GM21786 (cell line): ENCODE data around the gene SF3B3.
A peak's percentile ranks its signal among the peaks of the same experiment; 100 is the strongest.

ENCODE experiments used
- ATAC-seq: cut with Tn5 transposase; IDR thresholded peaks from one replicate; pipeline ENCODE4 v1.9.1; 2021; ENCODE audit not compliant: unreplicated experiment

Gene SF3B3

DNA sequence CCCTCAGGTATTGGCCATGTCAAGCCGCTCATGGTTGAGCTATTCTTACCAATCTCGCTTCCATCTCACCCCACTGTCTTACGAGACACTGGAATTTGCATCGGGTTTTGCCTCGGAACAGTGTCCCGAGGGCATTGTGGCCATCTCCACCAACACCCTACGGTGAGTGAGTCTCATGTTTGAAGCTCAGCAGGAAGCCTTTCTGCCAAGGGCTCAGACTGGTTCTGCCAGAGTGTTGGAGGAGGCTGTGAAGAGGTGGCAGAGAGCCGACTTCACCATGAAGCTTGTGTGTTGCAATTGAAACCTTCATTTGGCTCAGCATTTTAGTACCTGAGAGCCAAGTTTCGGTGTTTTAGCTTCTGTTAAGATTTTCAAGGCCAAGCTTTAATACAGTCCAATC is 38.0 kb downstream of the SF3B3 start:
- no peak for ATAC-seq

DNA sequence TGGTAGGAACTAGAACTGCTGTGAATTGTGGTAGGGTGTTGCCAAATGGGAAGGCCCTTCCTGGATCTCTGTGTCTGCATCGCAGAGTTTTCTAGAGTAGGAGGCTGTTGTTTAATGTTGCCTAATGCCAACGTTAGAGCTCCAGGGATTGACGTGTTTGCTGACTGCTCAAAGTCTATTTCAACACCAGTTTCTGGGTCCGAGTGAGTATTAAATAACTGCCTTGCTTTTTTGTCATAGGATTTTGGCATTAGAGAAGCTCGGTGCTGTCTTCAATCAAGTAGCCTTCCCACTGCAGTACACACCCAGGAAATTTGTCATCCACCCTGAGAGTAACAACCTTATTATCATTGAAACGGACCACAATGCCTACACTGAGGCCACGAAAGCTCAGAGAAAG is 40.0 kb downstream of the SF3B3 start:
- ATAC-seq, result no peak

DNA sequence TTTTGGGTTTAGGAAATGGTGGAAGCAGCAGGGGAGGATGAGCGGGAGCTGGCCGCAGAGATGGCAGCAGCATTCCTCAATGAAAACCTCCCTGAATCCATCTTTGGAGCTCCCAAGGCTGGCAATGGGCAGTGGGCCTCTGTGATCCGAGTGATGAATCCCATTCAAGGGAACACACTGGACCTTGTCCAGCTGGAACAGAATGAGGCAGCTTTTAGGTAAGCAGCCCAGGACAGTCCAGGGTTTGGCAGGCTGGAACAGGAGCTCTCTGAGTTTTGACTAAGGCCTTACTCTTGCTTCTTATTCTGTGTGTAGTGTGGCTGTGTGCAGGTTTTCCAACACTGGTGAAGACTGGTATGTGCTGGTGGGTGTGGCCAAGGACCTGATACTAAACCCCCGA is 41.4 kb downstream of the SF3B3 start:
- ATAC-seq, result no peak

DNA sequence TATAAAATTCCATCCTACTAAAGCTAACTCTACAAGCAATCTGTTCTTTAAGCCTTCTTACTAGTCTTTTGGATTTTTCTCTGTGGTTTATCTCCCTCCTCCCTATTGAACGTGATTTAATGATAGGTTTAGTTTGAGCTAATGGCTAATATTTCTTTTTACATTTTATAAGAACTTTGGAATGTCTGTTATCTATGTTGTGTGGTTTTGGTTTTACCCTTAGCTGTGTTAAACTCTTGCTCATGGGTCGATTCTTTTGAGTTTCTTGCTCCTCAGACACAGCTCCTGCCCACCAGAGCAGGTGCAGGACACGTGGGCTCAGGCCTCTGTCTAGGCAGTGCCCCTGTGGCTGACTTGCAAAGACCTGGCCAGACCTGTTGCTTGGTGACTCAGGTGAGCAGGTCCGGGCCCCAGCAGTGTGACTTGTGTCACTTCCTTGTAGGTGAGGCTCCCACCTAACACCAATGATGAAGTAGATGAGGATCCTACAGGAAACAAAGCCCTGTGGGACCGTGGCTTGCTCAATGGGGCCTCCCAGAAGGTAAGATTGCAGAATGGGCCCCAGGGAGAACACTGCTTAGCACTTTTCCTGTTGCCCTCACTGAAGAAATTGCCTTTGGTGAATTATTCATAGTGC is 45.1 kb downstream of the SF3B3 start:
- ATAC-seq, result no peak

DNA sequence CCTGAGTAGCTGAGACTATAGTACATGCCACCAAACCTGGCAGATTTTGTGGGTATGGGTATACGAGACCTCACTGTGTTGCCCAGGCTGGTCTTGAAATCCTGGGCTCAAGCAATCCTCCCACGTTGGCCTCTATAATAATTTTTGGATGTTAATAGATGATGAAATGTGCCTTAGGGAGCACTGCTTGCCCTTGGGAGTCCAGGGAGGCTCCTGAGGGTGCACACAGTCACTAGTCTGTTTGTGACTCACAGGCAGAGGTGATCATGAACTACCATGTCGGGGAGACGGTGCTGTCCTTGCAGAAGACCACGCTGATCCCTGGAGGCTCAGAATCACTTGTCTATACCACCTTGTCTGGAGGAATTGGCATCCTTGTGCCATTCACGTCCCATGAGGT is 46.1 kb downstream of the SF3B3 start:
- ATAC-seq, result no peak

DNA sequence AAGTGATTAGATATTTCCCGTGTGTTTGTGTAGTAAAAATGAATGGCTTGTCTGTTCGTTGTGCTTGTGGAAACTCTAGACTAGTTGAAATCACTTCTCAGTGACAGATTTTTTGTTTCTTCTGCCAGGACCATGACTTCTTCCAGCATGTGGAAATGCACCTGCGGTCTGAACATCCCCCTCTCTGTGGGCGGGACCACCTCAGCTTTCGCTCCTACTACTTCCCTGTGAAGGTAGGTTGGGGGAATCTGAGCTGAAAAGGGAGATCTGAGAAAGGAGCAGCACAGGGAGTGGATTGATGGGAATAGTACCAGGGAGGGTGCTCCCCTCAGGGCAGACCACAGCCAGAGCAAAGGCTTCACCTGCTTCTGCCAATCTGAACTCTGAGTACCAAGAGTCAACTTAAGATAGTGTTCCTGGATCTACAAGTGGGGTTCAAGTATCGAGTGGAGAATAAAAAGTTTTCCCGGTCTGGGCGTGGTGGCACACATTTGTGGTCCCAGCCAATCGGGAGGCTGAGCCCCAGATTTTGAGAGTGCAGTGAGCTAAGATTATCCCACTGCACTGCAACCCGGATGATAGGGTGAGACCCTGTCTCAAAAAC is 47.5 kb downstream of the SF3B3 start:
- ATAC-seq, result no peak

DNA sequence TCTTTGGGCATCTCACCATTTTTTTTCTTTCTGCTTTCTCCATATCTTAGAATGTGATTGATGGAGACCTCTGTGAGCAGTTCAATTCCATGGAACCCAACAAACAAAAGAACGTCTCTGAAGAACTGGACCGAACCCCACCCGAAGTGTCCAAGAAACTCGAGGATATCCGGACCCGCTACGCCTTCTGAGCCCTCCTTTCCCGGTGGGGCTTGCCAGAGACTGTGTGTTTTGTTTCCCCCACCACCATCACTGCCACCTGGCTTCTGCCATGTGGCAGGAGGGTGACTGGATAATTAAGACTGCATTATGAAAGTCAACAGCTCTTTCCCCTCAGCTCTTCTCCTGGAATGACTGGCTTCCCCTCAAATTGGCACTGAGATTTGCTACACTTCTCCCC is 48.0 kb downstream of the SF3B3 start:
- no peak for ATAC-seq

DNA sequence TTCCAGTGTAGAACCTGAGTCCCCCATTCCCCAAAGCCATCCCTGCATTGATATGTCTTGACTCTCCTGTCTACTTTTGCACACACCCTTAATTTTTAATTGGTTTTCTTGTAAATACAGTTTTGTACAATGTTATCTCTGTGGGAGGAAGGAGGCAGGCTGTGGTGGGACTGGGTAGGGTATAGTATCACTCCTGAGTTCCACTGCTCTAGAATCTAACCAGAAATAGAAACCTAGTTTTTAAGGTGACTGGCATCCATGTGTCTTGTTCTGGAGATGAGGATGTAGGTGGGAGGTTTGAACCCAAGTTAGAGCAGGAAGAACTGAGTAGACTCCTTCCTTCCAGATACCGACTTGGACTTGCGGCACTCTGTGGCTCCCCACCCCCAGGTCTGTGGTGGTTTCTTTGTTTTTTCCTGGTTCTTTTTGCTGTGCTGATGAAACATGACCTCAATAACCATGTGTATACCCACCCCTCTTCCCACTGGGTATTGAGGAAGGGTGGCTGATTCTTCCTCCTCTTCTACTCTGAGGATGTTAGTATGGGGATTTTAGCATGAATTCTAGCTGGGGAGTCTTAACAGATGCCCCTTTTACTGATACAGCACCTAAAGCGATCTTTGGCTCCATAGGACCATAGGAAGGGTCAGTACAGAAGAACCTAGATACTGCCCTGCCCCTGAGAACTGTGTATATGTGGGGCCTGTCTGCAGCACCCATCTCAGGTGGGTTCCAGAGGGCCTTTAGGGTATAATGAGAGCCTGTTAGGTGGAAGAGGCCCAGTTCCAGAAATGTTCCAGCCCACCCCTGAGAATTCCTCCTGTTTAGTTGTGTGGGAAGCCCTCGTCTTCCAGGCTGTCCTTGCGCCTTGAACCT is 48.7 kb downstream of the SF3B3 start:
- ATAC-seq, result no peak

DNA sequence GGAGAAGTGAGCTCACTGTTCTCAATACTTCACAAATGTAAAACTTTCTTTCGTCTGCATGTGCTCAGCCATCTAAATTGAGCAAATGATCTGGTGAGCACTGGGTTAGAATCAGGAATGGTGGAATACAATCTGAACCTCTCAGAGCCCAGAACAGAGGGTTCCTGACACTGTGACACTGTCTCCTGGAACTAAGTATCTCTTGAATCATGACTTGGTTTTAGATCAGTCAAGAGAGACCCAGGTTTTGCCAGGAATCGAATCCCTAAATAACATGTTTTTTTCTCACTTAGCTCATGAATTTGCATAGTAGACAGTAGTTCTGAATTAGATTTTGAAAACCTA is 49.3 kb downstream of the SF3B3 start:
- ATAC-seq, result no peak

DNA sequence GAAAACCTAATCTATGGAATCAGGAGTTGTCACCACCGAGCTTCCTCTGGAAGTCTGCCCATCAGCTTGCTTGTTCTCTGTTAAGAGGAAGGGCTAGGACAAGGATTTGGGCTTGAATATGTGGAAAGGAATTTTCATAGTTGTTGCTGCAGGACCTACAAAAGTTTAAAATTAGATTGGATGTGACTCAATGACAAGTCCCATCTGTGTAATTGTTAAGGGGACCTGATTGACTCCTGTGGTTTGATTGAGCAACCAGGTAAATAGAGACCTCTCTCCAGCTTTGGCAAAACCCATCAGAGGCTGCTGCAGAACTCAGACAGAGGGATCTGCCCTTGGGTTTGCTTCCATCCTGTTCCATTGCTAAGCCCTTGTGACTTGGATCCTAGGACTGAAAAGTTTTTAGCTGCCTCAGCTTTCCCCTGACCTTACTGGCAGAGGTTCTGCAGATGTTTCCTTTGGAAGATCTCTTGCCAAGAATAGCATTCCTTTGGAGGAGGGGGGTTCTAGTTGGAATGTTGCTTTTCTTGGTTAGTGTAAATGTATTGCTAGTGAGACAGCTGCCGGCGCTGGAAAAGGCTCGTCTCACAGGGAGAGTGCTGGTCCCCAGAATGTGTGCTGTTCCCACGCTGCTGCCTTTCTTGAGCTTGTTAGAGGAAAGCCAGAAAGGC is 50.0 kb downstream of the SF3B3 start:
- no peak for ATAC-seq

DNA sequence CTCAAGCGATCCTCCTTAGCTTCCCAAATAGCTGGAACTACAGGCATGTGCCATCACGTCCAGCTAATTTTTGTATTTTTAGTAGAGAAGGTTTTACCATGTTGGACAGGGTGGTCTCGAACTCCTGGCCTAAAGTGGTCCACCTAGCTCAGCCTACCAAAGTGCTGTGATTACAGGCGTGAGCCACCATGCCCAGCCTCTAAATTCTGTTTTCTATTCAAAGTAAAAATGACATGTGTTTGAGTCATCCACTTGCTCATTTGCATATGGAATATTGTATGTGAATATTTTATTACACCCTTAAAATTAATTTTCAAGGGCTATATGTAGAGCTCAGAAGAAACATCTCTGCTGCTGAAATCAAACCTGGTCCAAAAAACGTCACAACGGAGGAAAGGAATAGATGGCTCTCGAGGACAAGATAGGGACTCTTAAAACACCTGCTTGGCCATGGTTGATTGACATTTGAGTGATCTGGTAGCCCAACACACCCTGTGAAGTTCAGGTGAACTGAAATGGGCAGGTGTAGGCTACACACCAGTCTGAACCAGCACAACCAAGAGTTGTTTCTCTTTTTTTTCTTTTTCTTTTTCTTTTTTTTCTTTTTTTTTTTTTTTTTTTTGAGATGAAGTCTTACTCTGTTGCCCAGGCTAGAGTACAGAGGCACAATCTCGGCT is 51.1 kb downstream of the SF3B3 start:
- ATAC-seq, result no peak

DNA sequence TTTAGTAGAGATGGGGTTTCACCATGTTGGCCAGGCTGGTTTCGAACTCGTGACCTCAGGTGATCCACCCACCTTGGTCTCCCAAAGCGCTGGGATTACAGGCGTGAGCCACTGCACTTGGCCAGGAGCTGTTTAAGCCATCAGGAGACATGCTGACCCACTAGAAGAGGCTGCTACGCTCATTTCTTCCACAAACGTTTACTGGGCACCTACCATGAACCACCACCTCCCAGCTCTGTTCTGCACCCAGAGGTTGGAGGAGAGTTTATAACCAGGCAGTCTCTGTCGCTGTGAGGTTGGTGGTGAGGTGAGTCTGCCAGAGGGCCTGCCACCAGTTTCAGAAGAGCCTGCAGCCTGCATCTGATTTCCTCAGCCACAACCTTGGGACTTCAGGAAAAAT is 51.8 kb downstream of the SF3B3 start:
- no peak for ATAC-seq

DNA sequence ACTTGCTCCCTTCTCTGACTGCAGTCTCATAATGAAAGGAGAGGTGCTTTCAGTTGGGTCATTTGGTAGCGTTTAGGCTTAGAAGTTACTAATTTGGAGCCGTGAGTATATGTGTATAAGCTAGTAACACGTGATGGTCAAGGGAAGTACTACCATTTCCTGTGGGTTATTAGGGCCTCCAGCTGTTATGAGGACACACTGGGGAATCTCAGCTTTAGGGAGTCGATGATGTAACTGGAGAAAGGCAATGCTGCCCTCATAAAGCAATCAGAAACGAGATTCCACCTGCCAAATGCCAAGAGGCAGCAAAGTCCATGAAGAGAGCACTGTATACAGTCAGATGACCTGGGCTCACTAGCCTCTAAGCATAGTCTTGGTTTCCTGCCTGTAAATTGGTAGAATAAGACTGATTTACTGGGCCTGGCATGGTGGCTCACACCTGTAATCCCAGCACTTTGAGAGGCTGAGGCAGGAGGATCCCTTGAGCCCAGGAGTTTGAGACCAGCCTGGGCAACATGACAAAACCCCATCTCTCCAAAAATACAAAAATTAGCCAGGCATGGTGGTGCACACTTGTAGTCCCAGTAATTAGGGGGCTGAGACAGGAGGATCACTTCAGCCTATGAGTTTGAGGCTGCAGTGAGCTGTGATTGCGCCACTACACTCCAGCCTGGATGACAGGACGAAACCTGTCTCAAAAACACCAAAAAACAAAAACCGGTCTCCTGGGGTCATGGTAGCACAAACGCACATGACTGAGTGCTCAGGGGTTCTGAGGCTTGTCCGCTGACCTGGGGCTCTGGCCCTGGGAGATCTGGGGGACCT is 53.0 kb downstream of the SF3B3 start:
- ATAC-seq, result peak; percentile 89

DNA sequence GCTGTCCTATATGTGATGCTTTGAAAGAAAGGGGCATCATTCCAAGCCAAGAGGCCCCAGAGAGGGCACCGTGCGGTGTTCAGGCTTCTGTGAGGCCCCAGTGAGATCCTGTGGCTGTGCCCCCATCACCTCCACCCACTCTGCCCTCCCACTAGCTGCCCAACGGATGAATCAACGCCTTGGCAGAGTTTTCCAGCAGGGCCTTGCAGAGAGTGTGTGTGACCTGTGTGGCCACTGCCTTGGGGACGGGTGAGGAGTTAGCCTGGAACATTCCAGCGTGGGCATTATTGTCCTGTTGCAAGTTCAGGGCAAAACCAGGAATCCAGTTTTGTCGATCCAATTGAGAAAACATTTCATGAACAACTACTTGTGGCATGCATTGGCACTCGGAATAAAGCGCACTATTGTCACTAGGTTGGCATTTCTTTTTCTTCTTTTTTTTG is 53.7 kb downstream of the SF3B3 start:
- ATAC-seq, result no peak

DNA sequence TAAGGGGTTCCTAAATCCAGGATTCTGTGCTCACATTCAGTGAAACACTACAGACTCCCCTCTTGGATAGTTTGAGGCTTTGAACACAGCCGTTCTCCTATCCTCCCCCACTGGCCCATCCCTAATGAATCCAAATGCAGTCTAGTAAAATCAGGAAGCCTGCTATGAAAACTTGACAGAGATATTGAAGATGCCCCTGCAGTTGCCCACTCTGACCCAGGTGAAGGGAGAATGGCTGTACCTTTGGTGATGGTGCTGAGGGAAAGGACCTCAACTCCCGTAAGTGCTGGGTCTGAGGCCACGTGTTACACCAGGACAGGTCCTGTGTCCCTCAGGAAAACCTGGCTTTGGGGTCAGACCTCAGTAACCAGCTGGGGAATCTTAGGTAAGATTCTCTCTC is 54.4 kb downstream of the SF3B3 start:
- ATAC-seq, result no peak

DNA sequence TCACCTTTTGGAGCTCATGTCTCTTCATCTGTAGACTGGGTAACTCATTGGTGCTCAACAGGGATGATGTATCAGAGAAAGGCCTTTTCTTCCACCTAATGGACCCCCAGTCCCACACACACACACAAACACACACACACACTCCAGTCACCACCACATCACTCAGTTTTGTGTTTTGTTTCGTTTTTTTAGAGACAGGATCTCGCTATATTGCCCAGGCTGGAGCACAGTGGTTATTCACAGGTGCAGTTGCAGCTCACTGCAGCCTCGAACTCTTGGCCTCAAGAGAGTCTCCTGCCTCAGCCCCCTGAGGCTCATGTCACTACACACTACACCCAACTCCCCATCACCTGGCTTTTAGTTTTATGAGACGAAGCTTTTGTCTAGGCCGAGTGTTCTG is 55.6 kb downstream of the SF3B3 start:
- ATAC-seq, result no peak

DNA sequence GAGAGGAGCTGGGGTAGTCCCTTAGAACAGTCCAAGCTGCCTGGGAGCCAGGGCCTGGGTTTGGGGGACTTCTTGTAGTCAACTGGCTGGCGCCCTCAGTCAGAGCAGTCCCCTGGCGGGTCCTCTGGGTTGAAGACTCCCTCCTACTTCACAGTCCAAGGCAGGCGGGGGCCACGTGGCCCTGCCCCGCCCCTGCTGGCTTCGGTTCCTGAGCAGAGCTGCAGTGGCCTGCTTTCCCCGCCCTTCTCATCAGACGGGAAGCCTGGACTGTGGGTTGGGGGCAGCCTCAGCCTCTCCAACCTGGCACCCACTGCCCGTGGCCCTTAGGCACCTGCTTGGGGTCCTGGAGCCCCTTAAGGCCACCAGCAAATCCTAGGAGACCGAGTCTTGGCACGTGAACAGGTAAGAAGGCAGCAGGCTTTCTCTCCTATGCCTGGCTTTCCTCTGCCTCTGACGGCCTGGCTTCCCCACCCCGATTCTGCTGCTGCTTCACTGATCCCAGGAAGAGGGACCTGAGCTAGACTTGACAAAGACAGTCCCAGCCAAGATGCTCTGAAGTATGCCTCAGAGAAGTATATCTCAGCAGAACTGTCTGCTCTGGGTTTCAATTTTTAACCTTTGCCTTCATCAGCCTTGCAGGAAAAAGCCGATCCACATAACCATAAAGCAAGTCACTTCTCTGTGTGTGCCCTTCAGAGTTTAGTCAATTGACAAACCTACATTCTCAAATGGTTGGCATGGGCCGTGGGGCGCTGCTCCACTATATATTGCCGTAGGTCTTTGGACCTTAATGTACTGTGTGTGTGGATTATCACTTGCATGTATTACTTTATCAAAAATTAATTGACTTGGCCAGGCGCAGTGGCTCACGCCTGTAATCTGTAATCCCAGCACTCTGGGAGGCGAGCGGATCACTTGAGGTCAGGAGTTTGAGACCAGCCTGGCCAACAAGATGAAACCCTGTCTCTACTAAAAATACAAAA is 56.3 kb downstream of the SF3B3 start:
- ATAC-seq, result no peak

DNA sequence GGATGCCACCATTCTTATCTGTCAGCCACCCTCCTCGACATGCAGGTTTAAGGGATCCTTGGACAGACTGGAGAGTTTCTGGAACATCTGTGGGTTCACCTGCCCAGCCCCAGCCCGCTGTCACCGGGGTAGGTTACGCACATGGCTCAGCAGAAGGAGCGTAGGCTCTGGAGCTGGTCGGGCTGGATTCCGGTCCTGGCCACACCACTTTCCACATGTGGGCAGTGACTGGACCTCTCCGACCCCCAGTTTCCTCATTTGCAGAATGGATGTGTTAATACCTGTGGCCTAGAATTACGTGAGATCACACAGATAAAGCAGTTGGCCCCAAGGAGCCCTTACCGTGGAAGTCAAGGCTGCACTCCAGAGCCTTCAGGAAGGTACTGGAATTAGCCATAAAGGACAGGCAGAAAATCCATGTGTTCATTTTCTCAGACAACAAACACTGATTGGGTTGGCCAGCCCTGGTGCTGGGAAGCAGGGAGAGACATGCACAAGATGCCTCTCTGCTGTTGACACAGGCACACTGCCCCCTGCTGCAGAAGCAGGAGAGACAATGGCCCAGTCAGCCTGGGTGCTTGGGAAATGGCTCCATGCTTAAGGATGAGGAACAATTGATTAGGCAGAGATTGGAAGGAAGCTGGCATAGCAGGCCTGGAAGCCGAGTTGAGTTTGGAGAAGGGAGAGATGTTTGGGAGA is 58.8 kb downstream of the SF3B3 start:
- no peak for ATAC-seq

DNA sequence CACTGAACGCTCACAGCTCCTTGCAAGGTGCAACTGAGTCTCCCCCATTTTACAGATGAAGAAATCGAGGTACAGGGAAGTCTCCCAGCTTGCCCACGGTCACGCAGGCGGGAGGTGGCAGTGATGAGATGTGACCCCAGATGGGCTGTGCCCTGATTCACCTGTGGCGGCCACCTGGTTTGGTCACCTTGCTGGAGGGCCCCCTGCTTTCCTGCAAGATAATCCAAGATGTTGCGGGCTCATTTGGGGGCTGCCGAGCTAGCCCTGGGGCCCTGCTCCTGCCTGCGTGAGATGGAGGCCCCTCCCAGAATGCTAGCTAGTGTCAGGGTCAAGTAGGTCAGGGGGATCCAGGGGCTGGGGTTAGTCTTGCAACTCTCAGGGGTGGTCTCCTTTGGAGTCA is 63.1 kb downstream of the SF3B3 start:
- no peak for ATAC-seq
